HG03103 (cell line): ENCODE data around the gene B4GALNT3.

Experiments
- ATAC-seq: cut with Tn5 transposase; IDR thresholded peaks from one replicate; pipeline ENCODE4 v1.9.1; 2021; ENCODE audit warnings: low read depth; ENCODE audit not compliant: unreplicated experiment

Gene B4GALNT3

GRCh38 chr12:536751-537245 lies 77.1 kb downstream of the B4GALNT3 start:
- ATAC-seq = no peak

- no peak for ATAC-seq
Observed at GRCh38 chr12:537772-538171, 78.0 kb downstream of the B4GALNT3 start.

GRCh38 chr12:538731-539539 lies 79.2 kb downstream of the B4GALNT3 start:
- no peak for ATAC-seq

- ATAC-seq = no peak
Observed at GRCh38 chr12:539540-540310, 80.0 kb downstream of the B4GALNT3 start.

GRCh38 chr12:541676-542324 lies 82.1 kb downstream of the B4GALNT3 start:
- no peak for ATAC-seq

- ATAC-seq = no peak
Observed at GRCh38 chr12:542395-543113, 82.8 kb downstream of the B4GALNT3 start.

- no peak for ATAC-seq
Observed at GRCh38 chr12:543114-543451, 83.3 kb downstream of the B4GALNT3 start.

GRCh38 chr12:544142-544541 lies 84.4 kb downstream of the B4GALNT3 start:
- no peak for ATAC-seq

GRCh38 chr12:544941-545635 lies 85.3 kb downstream of the B4GALNT3 start:
- no peak for ATAC-seq

GRCh38 chr12:545835-546234 lies 86.1 kb downstream of the B4GALNT3 start:
- ATAC-seq = no peak

GRCh38 chr12:546265-546919 lies 86.7 kb downstream of the B4GALNT3 start:
- ATAC-seq = no peak

- ATAC-seq = no peak
Observed at GRCh38 chr12:546920-547845, 87.4 kb downstream of the B4GALNT3 start.

- no peak for ATAC-seq
Observed at GRCh38 chr12:547883-548470, 88.2 kb downstream of the B4GALNT3 start.

GRCh38 chr12:549476-550082 lies 89.8 kb downstream of the B4GALNT3 start:
- ATAC-seq = no peak

- no peak for ATAC-seq
Observed at GRCh38 chr12:550473-551260, 90.9 kb downstream of the B4GALNT3 start.

GRCh38 chr12:552466-552865 lies 92.7 kb downstream of the B4GALNT3 start:
- no peak for ATAC-seq
